Measurements from ENCODE around the gene TPTE2. TPM values are rescaled to one million over a fixed set of nuclear protein-coding genes. Genes with fewer than 3 reads are reported as not detected.
"Not testable (repeated sequence)": the region's sequence is repeated elsewhere in the genome, so short reads cannot be mapped to it uniquely, and the experiment has no call there.

Gene TPTE2
- total and polyA plus RNA-seq, 2 of the 8 experiments (the other 6 are each of a cell fraction or from before 2014, with no cell fraction given): not detected

DNA sequence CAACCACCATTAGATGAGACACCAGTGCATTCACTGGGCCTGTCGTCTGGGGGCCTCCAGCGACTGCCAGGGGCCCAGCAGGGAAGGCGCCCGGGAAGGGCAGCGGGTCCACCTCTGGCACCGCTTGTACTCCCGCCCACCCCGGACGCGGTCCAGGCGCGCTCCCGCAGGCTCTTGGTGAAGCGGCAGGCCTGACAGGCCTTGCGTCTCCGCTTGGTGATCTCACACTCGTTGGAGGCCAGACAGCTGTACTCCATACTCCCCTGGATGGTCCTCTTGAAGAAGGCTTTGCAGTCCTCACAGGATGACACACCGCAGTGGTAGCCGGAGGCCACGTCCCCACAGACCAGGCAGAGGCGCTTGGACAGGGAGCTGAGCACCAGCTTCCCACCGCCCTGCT lies 660 bp downstream of the TPTE2 start:
- H3K4me1 ChIP-seq (replicated peaks in 1 of 4; ENCODE audit: control insufficient read depth in 3 of 4, insufficient read depth in 4 of 4, low read length in 3 of 4); H3K27me3 ChIP-seq (replicated peaks in 1 of 4; ENCODE audit: control insufficient read depth in 3 of 4, extremely low read depth in 1 of 4, insufficient read depth in 3 of 4, low read length in 3 of 4); DNase-seq (ENCODE audit: low read depth in 1 of 2, low spot score in 2 of 2); H2BK12ac ChIP-seq (ENCODE audit: low read depth, low read length); H3K36me3 ChIP-seq (ENCODE audit: control insufficient read depth in 2 of 4, insufficient read depth in 4 of 4, low read length in 3 of 4); H4K91ac ChIP-seq (replicated peaks; ENCODE audit: insufficient read length, low read length); H4K20me1 ChIP-seq (replicated peaks in 1 of 2; ENCODE audit: control insufficient read depth in 1 of 2, insufficient read depth in 2 of 2, low read length in 2 of 2); H3K14ac ChIP-seq (ENCODE audit: insufficient read length); H4K5ac ChIP-seq (ENCODE audit: insufficient read length, low read depth, low read length); H3K4me2 ChIP-seq (ENCODE audit: insufficient read depth in 1 of 2, low read depth in 2 of 2, low read length in 2 of 2); H3K18ac ChIP-seq (ENCODE audit: extremely low read depth, low read length); POLR2A ChIA-PET (ENCODE audit: partially characterized antibody); CTCF ChIA-PET (ENCODE audit: partially characterized antibody); H2BK120ac ChIP-seq (replicated peaks; ENCODE audit: low read depth, low read length); H3K23me2 ChIP-seq (ENCODE audit: low read depth, low read length); FAIRE-seq; H4K8ac ChIP-seq (ENCODE audit: extremely low read depth, insufficient read depth, low read length); H3K56ac ChIP-seq (replicated peaks; ENCODE audit: insufficient read length, low read depth, low read length); H3K4ac ChIP-seq (replicated peaks; ENCODE audit: insufficient read length, low read depth, low read length); H2AK5ac ChIP-seq (ENCODE audit: low read depth, low read length); H3K9ac ChIP-seq (replicated peaks in 1 of 4; ENCODE audit: extremely low read depth in 1 of 4, low read depth in 3 of 4, low read length in 3 of 4); H3K79me2 ChIP-seq (ENCODE audit: control insufficient read depth in 1 of 2, insufficient read depth in 2 of 2, low read length in 2 of 2); H2AFZ ChIP-seq (ENCODE audit: low read length); H2BK15ac ChIP-seq (ENCODE audit: low read length); H2BK5ac ChIP-seq (ENCODE audit: low read depth, low read length); H3K4me3 ChIP-seq (ENCODE audit: extremely low read depth in 1 of 4, insufficient read depth in 2 of 4, low read depth in 3 of 4, low read length in 4 of 4); H3K23ac ChIP-seq (ENCODE audit: insufficient read length); H2BK20ac ChIP-seq (ENCODE audit: low read length); H3K79me1 ChIP-seq (ENCODE audit: low read depth, low read length); H3K27ac ChIP-seq (ENCODE audit: low read depth, low read length): not testable (repeated sequence)
- 89% methylated on average over 10 of the region's 22 CpGs; no CpG with 5 or more reads in 1 of the 2 experiments for WGBS, 2 experiments (ENCODE audit: extremely low coverage in 1 of 2, insufficient coverage in 1 of 2, insufficient read length in 1 of 2, insufficient replicate concordance in 2 of 2, low coverage in 1 of 2, low lambda C conversion rate in 2 of 2, missing lambda C conversion rate in 1 of 2)
- H3K9me3 ChIP-seq (ENCODE audit: insufficient read depth in 2 of 2, low read depth in 1 of 2, low read length in 1 of 2): peaks cover 23 to 50% of the 10 kb centered on the region in 2 experiments

DNA sequence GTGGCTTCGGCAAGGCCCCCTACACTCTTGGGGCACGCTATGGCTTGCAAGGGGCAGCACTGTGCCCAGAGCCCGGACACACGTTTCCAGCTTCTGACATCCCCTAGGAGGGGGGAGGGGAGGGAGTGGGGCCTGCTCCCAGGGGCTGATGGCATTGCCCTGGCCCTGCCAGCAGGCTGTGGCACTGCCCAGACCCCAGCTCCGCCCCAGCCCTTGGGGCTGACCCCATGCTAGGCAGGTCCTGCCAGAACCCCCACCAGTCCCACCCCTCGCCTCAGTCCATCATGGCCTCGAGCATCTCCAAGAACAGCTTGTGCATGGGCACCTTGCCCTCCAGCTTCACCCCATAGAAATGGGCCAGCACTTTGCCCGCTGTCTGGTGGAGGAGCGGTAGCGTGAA lies 1.6 kb downstream of the TPTE2 start:
- H2BK5ac ChIP-seq (ENCODE audit: low read depth, low read length); FAIRE-seq; H2BK15ac ChIP-seq (ENCODE audit: low read length); H3K18ac ChIP-seq (ENCODE audit: extremely low read depth, low read length); H4K91ac ChIP-seq (replicated peaks; ENCODE audit: insufficient read length, low read length); H4K8ac ChIP-seq (ENCODE audit: extremely low read depth, insufficient read depth, low read length); H3K4me2 ChIP-seq (ENCODE audit: insufficient read depth in 1 of 2, low read depth in 2 of 2, low read length in 2 of 2); H2BK120ac ChIP-seq (replicated peaks; ENCODE audit: low read depth, low read length); H3K36me3 ChIP-seq (ENCODE audit: control insufficient read depth in 2 of 4, insufficient read depth in 4 of 4, low read length in 3 of 4); CTCF ChIA-PET (ENCODE audit: partially characterized antibody); H3K4me3 ChIP-seq (ENCODE audit: extremely low read depth in 1 of 4, insufficient read depth in 2 of 4, low read depth in 3 of 4, low read length in 4 of 4); H3K27me3 ChIP-seq (replicated peaks in 1 of 4; ENCODE audit: control insufficient read depth in 3 of 4, extremely low read depth in 1 of 4, insufficient read depth in 3 of 4, low read length in 3 of 4); H3K9ac ChIP-seq (replicated peaks in 1 of 4; ENCODE audit: extremely low read depth in 1 of 4, low read depth in 3 of 4, low read length in 3 of 4); H3K4ac ChIP-seq (replicated peaks; ENCODE audit: insufficient read length, low read depth, low read length); H3K79me2 ChIP-seq (ENCODE audit: control insufficient read depth in 1 of 2, insufficient read depth in 2 of 2, low read length in 2 of 2); H3K79me1 ChIP-seq (ENCODE audit: low read depth, low read length); H3K23me2 ChIP-seq (ENCODE audit: low read depth, low read length); H3K4me1 ChIP-seq (replicated peaks in 1 of 4; ENCODE audit: control insufficient read depth in 3 of 4, insufficient read depth in 4 of 4, low read length in 3 of 4); H2AFZ ChIP-seq (ENCODE audit: low read length); H2AK5ac ChIP-seq (ENCODE audit: low read depth, low read length); H3K14ac ChIP-seq (ENCODE audit: insufficient read length); H2BK12ac ChIP-seq (ENCODE audit: low read depth, low read length); H3K27ac ChIP-seq (ENCODE audit: low read depth, low read length); H3K23ac ChIP-seq (ENCODE audit: insufficient read length); POLR2A ChIA-PET (ENCODE audit: partially characterized antibody); H3K56ac ChIP-seq (replicated peaks; ENCODE audit: insufficient read length, low read depth, low read length); DNase-seq (ENCODE audit: low read depth in 1 of 2, low spot score in 2 of 2); H4K5ac ChIP-seq (ENCODE audit: insufficient read length, low read depth, low read length); H4K20me1 ChIP-seq (replicated peaks in 1 of 2; ENCODE audit: control insufficient read depth in 1 of 2, insufficient read depth in 2 of 2, low read length in 2 of 2); H2BK20ac ChIP-seq (ENCODE audit: low read length): not testable (repeated sequence)
- H3K9me3 ChIP-seq (ENCODE audit: insufficient read depth in 2 of 2, low read depth in 1 of 2, low read length in 1 of 2): peaks cover 27 to 47% of the 10 kb centered on the region in 2 experiments
- no CpG with 5 or more reads among the region's 10 CpGs for WGBS, 2 experiments (ENCODE audit: extremely low coverage in 1 of 2, insufficient coverage in 1 of 2, insufficient read length in 1 of 2, insufficient replicate concordance in 2 of 2, low coverage in 1 of 2, low lambda C conversion rate in 2 of 2, missing lambda C conversion rate in 1 of 2)

Measured in H1 (cell line).